Measurements from ENCODE around the gene MMADHC.
A peak's percentile ranks its signal among the peaks of the same experiment; 100 is the strongest.

The MMADHC gene

GRCh38 chr2:149587220-149587949, at the start of gene MMADHC:
MMADHC (minus strand) TSS chr2:149587775; CDS start chr2:149587097, 678 bp downstream.
- ATAC-seq (peak; percentile 98), DNase-seq (peak; percentile 93)

DNA sequence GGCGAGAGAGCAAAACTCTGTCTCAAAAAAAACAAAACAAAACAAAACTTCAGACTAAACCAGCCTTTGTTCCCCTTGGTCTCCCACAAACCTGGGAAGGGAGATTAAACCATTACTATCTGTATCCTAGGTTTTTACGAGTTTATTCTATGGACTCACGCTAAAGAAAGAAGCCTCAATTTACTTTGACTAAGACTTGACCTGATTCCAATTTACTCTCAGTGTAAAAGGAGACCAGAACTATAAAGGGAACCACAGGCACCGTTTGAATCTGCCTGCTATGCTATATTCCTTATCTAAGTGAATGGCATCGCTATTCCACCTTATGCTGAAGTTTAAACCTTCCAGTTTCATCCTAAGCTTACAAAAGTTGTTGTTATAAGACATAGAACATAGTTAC, 46.5 kb upstream of the MMADHC start:
- DNase-seq (no peak), ATAC-seq (no peak)

GRCh38 chr2:149630445-149630844, 42.9 kb upstream of the MMADHC start:
- ATAC-seq (no peak), DNase-seq (no peak)

DNA sequence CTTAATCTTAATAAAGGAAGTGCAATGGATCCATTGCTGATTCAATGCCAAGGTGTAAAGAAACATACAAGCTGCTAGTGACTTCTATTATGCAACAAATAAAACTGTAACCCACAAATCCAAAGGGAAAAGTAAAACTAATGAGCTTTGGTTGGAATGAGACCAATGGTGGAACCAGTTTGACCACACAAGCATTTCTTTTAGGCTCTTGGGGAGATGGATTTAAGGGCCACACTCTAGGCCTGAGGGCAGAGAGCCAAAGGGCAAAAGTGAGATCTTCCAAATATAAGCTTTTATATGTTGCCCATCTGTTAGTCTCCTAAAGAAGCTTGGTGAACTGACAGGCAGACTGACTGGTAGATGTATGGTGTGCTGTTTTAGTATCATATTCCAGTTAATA, 41.5 kb upstream of the MMADHC start:
- DNase-seq (no peak), ATAC-seq (no peak)

- DNase-seq (no peak), ATAC-seq (no peak)
These were observed 39.7 kb upstream of the MMADHC start for GRCh38 chr2:149627111-149627801.

GRCh38 chr2:149625671-149626070, 38.1 kb upstream of the MMADHC start:
- DNase-seq (no peak), ATAC-seq (no peak)

DNA sequence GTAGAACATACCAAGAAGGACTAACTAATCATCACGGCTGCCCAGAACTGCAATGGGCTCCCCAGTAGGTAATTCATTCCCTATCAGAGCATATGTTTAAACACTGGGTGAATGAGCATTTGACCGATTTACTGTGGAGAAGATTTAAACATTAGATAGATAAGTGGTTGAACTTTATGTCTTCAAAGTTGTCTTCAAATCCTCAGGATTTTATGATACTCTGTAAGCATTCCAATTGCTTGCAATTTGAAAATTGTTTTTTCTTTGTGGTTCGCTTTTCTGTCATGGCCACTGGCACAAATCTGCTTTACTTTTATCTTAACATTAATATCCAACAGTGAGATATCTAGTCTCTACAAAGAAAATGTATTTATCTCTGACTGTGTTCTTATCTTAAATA, 37.7 kb upstream of the MMADHC start:
- DNase-seq (no peak), ATAC-seq (no peak)

DNA sequence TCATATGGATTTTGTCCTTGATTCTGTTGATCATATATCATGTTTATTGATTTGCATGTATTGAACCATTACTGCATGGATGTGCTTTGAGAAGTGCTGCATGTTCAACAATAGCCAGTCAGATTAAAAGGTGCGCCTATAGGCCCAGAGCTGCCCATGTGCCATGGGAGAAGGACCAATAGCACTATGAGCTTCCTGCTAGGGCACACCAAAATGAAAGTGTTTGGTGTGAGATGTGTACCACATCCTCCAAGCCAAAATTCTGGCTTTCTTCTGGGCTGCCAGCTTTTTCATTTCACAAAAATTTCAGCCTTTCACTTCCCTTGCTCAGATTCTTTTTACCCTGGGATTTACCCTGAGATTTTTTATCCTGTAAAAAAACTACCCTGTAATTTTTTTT, 34.8 kb upstream of the MMADHC start:
- ATAC-seq (no peak), DNase-seq (no peak)

- ATAC-seq (no peak), DNase-seq (no peak)
These were observed 29.9 kb upstream of the MMADHC start for GRCh38 chr2:149617476-149617875.

DNA sequence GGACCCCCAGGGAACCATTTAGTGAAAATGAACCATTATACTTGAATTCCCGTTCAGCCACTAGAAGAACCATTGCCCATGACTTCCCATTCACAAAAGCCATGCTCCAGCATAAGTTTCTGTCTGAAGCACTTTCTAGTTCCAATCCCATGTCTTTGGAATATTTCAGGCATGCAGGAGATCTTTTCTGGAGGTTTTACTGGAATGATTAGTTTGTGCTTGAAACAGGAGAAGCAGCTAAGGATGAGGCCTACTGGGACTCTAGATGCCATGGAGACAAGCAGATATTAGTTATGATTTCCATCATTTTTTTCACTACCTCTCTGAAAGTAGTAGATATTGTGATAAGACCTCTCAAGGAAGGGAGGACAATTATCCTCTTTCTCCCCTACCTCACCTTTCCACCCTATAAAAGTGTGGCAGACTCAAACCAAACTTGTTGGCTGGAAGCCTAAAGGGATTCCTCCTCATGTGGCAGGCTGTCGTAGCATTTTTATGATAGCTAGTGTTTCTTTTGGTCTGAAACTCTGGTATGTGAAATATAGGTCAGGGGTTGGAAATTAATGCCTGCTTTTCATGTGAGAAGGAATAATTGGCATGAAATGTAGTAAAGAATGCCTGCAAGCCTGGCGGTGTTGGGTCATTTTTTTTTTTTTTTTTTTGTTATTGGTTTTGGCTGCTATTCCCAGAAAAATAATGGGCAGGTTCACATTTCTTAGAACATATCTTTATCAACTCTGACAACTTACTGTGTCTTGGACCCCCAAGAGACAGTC, 29.3 kb upstream of the MMADHC start:
- DNase-seq (no peak), ATAC-seq (no peak)

GRCh38 chr2:149613704-149614103, 26.1 kb upstream of the MMADHC start:
- no peak for DNase-seq
- ATAC-seq = no peak

DNA sequence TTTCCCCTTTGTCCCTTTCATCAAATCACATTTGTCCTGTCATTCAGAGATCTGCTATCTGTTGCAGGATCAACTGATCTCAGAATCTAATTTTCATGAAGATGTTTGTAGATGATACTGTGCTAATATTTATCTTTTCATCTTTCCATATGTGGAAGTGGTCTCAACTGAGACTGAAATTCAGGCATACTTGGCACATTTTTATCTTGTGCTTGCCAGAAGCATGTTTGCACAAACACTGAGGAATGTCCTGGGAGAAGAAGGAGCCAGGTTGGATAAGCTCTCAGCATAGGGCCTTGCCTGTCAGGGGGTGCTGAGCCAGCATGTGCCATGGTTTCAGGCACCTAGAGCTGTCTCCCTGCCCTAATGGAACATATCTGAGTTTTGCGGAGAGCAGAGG, 24.5 kb upstream of the MMADHC start:
- no peak for ATAC-seq
- no peak for DNase-seq

GRCh38 chr2:149611100-149611820, 23.7 kb upstream of the MMADHC start:
- ATAC-seq (no peak), DNase-seq (no peak)

- DNase-seq (no peak), ATAC-seq (no peak)
These were observed 18.8 kb upstream of the MMADHC start for GRCh38 chr2:149606251-149606811.

GRCh38 chr2:149603248-149603647, 15.7 kb upstream of the MMADHC start:
- ATAC-seq (no peak), DNase-seq (no peak)

GRCh38 chr2:149601141-149601796, 13.7 kb upstream of the MMADHC start:
- ATAC-seq = no peak
- no peak for DNase-seq

GRCh38 chr2:149597668-149598326, 10.2 kb upstream of the MMADHC start:
- DNase-seq (peak; percentile 20), ATAC-seq (peak; percentile 96)

DNA sequence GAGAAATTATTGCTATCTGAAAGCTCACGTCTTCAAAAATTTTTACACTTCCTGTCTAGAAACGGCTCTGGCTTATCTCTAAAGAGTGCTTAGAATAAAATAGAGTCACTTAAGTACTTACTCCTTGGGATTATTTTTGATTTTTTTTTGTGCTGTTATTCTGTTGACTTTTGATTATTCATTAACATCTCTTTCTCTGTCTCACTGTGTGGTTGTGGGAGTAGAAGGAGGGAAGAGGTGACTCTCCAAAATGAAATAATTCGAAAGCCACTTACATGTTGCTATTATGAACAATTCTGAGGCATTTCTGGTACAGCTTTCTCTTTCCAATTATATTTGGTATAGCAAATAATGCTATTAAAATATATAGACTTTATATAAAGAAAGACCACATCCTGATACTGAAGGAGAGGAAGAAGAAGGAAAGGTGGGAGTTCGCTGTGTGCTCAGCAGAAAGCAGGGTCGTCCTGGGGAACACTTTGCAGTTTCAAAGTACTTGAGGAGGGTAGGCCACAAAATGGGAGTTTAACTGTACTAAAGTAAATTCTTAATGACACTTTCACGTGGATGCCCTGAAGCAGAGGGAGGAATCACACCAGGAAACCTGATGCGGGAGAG, 9.6 kb upstream of the MMADHC start:
- ATAC-seq (no peak), DNase-seq (no peak)

- ATAC-seq (no peak), DNase-seq (no peak)
These were observed 8.9 kb upstream of the MMADHC start for GRCh38 chr2:149596471-149596870.

All from stimulated activated naive CD8-positive, alpha-beta T cell treated with anti-CD3 and anti-CD28 coated beads, Interleukin-15, Interleukin-2, amounts not matched to agents 100 U/mL and 50 U/mL, for 24 hours (primary cell).